HEK293T (cell line): ENCODE measurements around the gene HHLA2.
"Not testable (repeated sequence)": the region's sequence is repeated elsewhere in the genome, so short reads cannot be mapped to it uniquely, and the experiment has no call there.

Experiments used
- CTCF ChIA-PET: fragments of 350-600 bp; formaldehyde crosslinking; extraction: SDS; loops from one replicate; lab custom pipeline; 2021; ENCODE audit warnings: antibody characterized with exemption, inconsistent platforms; lab: Yijun Ruan, JAX
- POLR2A ChIA-PET: fragments of 350-600 bp; formaldehyde crosslinking; extraction: SDS; loops from one replicate; lab custom pipeline; 2020; ENCODE audit warnings: antibody characterized with exemption, inconsistent platforms; lab: Yijun Ruan, JAX
- DNase-seq: peaks from one replicate; pipeline ENCODE4 v3.0.0; 2012; ENCODE audit warnings: mixed read lengths; ENCODE audit errors: extremely low spot score
- ARNT ChIP-seq: fragments of 450-650 bp; IDR thresholded peaks from 2 replicates; pipeline ENCODE4 v1.6.1; 2017; ENCODE audit warnings: mild to moderate bottlenecking
- BHLHE40 ChIP-seq: fragments of 450-650 bp; IDR thresholded peaks from 2 replicates; pipeline ENCODE4 v1.6.1; 2016; ENCODE audit warnings: mild to moderate bottlenecking, moderate library complexity, borderline replicate concordance
- CTBP1 ChIP-seq: fragments of 450-650 bp; IDR thresholded peaks from 2 replicates; pipeline ENCODE4 v1.6.1; 2016; ENCODE audit warnings: borderline replicate concordance
- ELF4 ChIP-seq: fragments of 450-650 bp; IDR thresholded peaks from 2 replicates; pipeline ENCODE4 v1.6.1; 2017; ENCODE audit warnings: antibody characterized with exemption
- FOXA1 ChIP-seq: fragments of 450-650 bp; IDR thresholded peaks from 2 replicates; pipeline ENCODE4 v1.6.1; 2016; ENCODE audit warnings: mild to moderate bottlenecking
- FOXK2 ChIP-seq: fragments of 450-650 bp; IDR thresholded peaks from 2 replicates; pipeline ENCODE4 v1.6.1; 2016; ENCODE audit warnings: mild to moderate bottlenecking
- FOXM1 ChIP-seq: fragments of 450-650 bp; IDR thresholded peaks from 2 replicates; pipeline ENCODE4 v1.6.1; 2017; ENCODE audit warnings: mild to moderate bottlenecking, borderline replicate concordance
- HDGF ChIP-seq: fragments of 450-650 bp; IDR thresholded peaks from 2 replicates; pipeline ENCODE4 v1.6.1; 2017; ENCODE audit warnings: antibody characterized with exemption, borderline replicate concordance
- L3MBTL2 ChIP-seq: fragments of 450-650 bp; conservative IDR thresholded peaks from 2 replicates; pipeline ENCODE4 v1.6.1; 2016; ENCODE audit warnings: mild to moderate bottlenecking
- LEF1 ChIP-seq: fragments of 450-650 bp; IDR thresholded peaks from 2 replicates; pipeline ENCODE4 v1.6.1; 2017; ENCODE audit warnings: mild to moderate bottlenecking, borderline replicate concordance
- NFRKB ChIP-seq: fragments of 450-650 bp; IDR thresholded peaks from 2 replicates; pipeline ENCODE4 v1.6.1; 2016; ENCODE audit warnings: mild to moderate bottlenecking, moderate library complexity
- SP1 ChIP-seq: fragments of 450-650 bp; IDR thresholded peaks from 2 replicates; pipeline ENCODE4 v1.6.1; 2017
- SUZ12 ChIP-seq: fragments of 450-650 bp; IDR thresholded peaks from 2 replicates; pipeline ENCODE4 v1.6.1; 2016; ENCODE audit warnings: mild to moderate bottlenecking
- TARDBP ChIP-seq: fragments of 450-650 bp; IDR thresholded peaks from 2 replicates; pipeline ENCODE4 v1.6.1; 2016
- ZNF384 ChIP-seq: fragments of 450-650 bp; IDR thresholded peaks from 2 replicates; pipeline ENCODE4 v1.6.1; 2016
- TF ChIP-seq, protein P1 (sequence below): fragments of 450-650 bp; IDR thresholded peaks from 2 replicates; pipeline ENCODE4 v1.6.1; 2016

The HHLA2 gene, protein sequence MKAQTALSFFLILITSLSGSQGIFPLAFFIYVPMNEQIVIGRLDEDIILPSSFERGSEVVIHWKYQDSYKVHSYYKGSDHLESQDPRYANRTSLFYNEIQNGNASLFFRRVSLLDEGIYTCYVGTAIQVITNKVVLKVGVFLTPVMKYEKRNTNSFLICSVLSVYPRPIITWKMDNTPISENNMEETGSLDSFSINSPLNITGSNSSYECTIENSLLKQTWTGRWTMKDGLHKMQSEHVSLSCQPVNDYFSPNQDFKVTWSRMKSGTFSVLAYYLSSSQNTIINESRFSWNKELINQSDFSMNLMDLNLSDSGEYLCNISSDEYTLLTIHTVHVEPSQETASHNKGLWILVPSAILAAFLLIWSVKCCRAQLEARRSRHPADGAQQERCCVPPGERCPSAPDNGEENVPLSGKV

DNA sequence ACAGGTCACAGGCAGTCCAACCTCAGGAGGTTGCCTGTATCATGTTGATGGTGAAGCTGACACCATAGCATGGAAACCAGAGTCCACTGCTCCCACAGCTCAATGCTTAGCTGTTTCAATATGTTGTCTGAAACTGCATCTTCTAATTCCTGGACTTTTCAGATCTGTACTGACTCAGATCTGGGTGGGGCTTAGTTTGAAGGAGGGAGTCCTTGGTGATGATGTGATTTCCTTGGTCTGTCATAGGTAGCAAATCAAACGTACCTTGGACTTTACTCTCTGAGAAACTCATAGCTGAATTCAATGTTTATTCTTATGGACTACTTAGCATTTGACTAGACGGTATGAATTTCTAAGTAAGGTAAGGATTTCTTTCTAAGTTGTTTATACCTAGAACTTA is at the start of gene HHLA2:
Gene HHLA2 (plus strand): TSS at position 310 of the 400 bp plus-strand sequence. CDS start 55,266 bp downstream, outside the sequence.
- ChIA-PET CTCF (no interaction called here), POLR2A (no interaction called here)
- TF ChIP-seq ARNT = no peak
- no peak for TF ChIP-seq HDGF
- TF ChIP-seq BHLHE40 = no peak
- no peak for DNase-seq

DNA sequence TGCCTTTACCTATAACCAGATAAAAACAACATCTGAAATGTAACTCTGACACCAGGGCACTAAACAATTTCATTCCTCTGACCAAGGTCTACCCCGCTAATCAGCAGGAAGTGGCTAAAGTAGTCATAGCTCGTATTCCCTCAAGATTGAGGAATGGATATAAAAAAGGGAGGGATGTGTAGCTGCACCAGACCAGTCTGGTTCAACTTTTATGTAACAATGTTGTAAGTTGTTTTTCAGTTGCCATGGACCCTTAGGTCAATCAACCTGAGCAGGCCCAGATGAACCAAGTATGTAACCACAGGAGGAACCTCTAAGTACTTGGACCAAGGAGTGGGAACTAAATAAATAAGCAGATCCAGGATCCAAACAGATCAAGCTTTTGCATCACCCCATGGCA is 45.7 kb upstream of the HHLA2 start:
- no peak for TF ChIP-seq NFRKB
- TF ChIP-seq TARDBP = no peak
- no peak for TF ChIP-seq HDGF
- TF ChIP-seq ZNF384 = no peak
- no peak for TF ChIP-seq FOXA1
- TF ChIP-seq, protein P1, sequence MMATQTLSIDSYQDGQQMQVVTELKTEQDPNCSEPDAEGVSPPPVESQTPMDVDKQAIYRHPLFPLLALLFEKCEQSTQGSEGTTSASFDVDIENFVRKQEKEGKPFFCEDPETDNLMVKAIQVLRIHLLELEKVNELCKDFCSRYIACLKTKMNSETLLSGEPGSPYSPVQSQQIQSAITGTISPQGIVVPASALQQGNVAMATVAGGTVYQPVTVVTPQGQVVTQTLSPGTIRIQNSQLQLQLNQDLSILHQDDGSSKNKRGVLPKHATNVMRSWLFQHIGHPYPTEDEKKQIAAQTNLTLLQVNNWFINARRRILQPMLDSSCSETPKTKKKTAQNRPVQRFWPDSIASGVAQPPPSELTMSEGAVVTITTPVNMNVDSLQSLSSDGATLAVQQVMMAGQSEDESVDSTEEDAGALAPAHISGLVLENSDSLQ = no peak
- no peak for TF ChIP-seq FOXK2
- no peak for TF ChIP-seq CTBP1
- TF ChIP-seq BHLHE40 = no peak
- TF ChIP-seq FOXM1 = no peak
- no peak for TF ChIP-seq LEF1
- no peak for TF ChIP-seq L3MBTL2
- TF ChIP-seq SUZ12 = no peak
- no peak for TF ChIP-seq ELF4
- no peak for TF ChIP-seq SP1
- TF ChIP-seq ARNT = no peak
- POLR2A ChIA-PET = no interaction called here
- CTCF ChIA-PET = no interaction called here
- DNase-seq = no peak

DNA sequence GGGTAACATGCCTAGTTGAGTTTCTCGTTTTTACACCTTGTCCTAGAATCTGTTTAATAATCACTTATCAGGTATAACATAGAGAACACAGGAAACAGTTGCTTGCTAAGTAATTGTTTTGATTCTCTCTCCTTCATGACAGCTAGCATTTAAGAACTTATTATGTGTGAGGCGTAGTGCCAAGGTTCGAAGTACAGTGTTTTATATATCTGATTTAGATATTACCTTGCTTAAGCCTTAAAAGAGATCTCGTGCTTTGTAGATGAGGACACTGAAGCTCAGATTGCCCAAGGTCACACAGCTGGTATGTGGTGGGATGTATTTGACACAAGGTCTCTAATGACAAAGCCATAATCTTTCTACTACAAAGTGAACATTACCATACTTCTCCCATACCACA is 45.1 kb upstream of the HHLA2 start:
- DNase-seq = no peak
- ChIA-PET POLR2A (no interaction called here), CTCF (no interaction called here)
- no peak for TF ChIP-seq FOXK2
- no peak for TF ChIP-seq ZNF384
- TF ChIP-seq, protein P1 = no peak
- no peak for TF ChIP-seq ARNT
- TF ChIP-seq CTBP1 = no peak

DNA sequence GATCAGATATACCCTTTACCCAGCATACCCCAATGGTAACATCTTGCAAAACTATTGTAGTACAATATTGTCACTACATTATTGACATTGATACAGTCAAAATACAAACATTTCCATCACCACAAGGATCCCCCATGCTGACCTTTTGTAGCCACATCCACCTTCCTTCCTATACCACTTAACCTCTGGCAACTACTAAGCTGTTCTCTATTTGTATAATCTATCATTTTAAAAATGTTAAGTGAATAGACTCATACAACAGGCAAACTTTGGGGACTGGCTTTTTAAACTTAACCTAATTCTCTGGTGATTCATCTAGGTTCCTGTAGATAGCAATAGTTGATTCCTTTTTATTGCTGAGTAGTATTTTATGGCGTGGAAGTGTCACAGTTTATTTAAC is 44.5 kb upstream of the HHLA2 start:
- POLR2A ChIA-PET = no interaction called here

DNA sequence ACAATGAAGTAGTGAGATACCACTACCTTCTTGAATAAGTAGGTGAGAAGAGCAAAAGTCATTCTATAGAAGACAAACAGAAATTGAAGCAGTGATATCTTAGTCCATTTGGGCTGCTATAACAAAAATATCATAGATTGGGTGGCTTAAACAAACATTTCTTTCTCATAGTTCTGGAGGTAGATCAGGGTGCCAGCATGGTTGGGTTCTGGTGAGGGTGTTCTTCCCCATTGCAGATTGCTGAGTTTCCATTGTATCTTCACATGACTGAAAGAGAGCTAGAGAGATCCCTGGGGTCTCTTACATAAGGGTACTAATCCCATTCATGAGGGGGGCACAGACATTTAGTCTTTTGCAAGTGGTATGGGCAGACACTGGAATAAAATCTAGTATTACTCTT is 41.2 kb upstream of the HHLA2 start:
- DNase-seq = no peak
- no peak for TF ChIP-seq LEF1
- TF ChIP-seq TARDBP = no peak
- TF ChIP-seq ZNF384 = no peak
- no peak for TF ChIP-seq CTBP1
- TF ChIP-seq BHLHE40 = no peak
- TF ChIP-seq FOXM1 = no peak
- no peak for TF ChIP-seq ARNT
- TF ChIP-seq FOXK2 = no peak
- TF ChIP-seq NFRKB = no peak
- TF ChIP-seq, protein P1 = no peak
- no peak for TF ChIP-seq L3MBTL2
- TF ChIP-seq SP1 = no peak
- TF ChIP-seq HDGF = no peak
- TF ChIP-seq ELF4 = no peak
- no peak for TF ChIP-seq SUZ12
- no peak for TF ChIP-seq FOXA1
- ChIA-PET POLR2A (no interaction called here), CTCF (no interaction called here)

More for the DNA sequence above, 44.5 kb upstream of the HHLA2 start:
- CTCF ChIA-PET = no interaction called here
- DNase-seq = no peak
- TF ChIP-seq TARDBP (no peak), ARNT (no peak), SUZ12 (no peak), FOXM1 (no peak), ELF4 (no peak), FOXK2 (no peak), BHLHE40 (no peak), FOXA1 (no peak), SP1 (no peak), LEF1 (no peak), CTBP1 (no peak), NFRKB (no peak), L3MBTL2 (no peak), ZNF384 (no peak)
- TF ChIP-seq, protein P1 = no peak

DNA sequence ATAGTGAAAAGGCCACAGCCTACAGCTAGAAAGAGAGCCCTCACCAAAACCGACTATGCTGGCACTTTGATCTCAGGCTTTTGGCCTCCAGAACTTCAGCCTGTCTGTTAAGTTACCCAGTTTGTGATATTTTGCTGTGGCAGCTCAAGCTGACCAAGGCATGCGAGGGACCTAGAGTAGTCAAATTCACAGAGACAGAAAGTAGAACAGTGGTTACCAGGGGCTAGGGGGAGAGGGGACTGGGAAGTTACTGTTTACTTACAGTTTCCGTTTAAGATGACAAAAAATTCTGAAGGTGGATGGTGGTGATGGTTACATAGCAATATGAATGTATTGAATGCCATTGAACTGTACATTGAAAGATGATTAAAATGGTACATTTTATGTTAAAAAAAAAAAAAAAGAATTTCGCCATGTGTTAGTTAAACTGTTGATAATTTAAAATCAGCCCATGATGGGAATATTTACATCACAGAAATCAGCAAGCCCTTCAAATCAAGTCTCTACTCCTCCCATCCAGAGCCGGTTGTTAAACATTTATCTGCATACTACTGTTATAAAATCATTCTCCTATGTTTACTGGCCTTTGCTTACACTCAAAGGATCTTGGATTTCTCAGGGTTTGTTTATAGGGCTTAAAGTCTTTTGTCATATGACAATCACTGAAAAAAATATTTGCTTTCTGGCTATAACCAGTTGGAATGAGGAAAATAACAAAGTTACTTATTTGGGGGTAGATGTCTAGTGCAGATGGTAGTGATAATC is 31.6 kb upstream of the HHLA2 start:
- DNase-seq, POLR2A ChIA-PET: not testable (repeated sequence)

DNA sequence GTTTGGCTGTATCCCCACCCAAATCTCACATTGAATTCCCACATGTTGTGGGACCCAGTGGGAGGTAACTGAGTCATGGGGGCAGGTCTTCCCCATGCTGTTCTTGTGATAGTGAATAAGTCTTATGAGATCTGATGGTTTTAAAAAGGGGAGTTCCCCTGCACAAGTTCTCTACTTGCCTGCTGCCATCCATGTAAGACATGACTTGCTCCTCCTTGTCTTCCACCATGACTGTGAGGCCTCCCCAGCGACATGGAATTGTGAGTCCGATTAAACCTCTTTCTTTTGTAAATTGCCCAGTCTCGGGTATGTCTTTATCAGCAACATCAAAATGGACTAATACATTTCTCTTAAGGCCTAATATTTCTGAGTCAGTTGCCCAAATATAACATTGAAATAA is 28.1 kb upstream of the HHLA2 start:
- DNase-seq, POLR2A ChIA-PET: not testable (repeated sequence)
- CTCF ChIA-PET = interaction anchor here (0.7 kb wide), 1 partner anchor 183 kb away, joined by 4 read pairs; no protein-coding TSS in a partner anchor

More for the DNA sequence above, 31.6 kb upstream of the HHLA2 start:
- CTCF ChIA-PET = not testable (repeated sequence)
